HEK293T (cell line): Measurements from ENCODE around the gene MRAS.

Experiments
- CTCF ChIA-PET: fragments of 350-600 bp; formaldehyde crosslinking; extraction: SDS; loops from one replicate; lab custom pipeline; 2021; ENCODE audit warnings: antibody characterized with exemption, inconsistent platforms; lab: Yijun Ruan, JAX
- POLR2A ChIA-PET: fragments of 350-600 bp; formaldehyde crosslinking; extraction: SDS; loops from one replicate; lab custom pipeline; 2020; ENCODE audit warnings: antibody characterized with exemption, inconsistent platforms; lab: Yijun Ruan, JAX
- DNase-seq: peaks from one replicate; pipeline ENCODE4 v3.0.0; 2012; ENCODE audit warnings: mixed read lengths; ENCODE audit errors: extremely low spot score
- ARNT ChIP-seq: fragments of 450-650 bp; IDR thresholded peaks from 2 replicates; pipeline ENCODE4 v1.6.1; 2017; ENCODE audit warnings: mild to moderate bottlenecking
- BHLHE40 ChIP-seq: fragments of 450-650 bp; IDR thresholded peaks from 2 replicates; pipeline ENCODE4 v1.6.1; 2016; ENCODE audit warnings: mild to moderate bottlenecking, moderate library complexity, borderline replicate concordance
- CTBP1 ChIP-seq: fragments of 450-650 bp; IDR thresholded peaks from 2 replicates; pipeline ENCODE4 v1.6.1; 2016; ENCODE audit warnings: borderline replicate concordance
- ELF4 ChIP-seq: fragments of 450-650 bp; IDR thresholded peaks from 2 replicates; pipeline ENCODE4 v1.6.1; 2017; ENCODE audit warnings: antibody characterized with exemption
- FOXA1 ChIP-seq: fragments of 450-650 bp; IDR thresholded peaks from 2 replicates; pipeline ENCODE4 v1.6.1; 2016; ENCODE audit warnings: mild to moderate bottlenecking
- FOXK2 ChIP-seq: fragments of 450-650 bp; IDR thresholded peaks from 2 replicates; pipeline ENCODE4 v1.6.1; 2016; ENCODE audit warnings: mild to moderate bottlenecking
- FOXM1 ChIP-seq: fragments of 450-650 bp; IDR thresholded peaks from 2 replicates; pipeline ENCODE4 v1.6.1; 2017; ENCODE audit warnings: mild to moderate bottlenecking, borderline replicate concordance
- HDGF ChIP-seq: fragments of 450-650 bp; IDR thresholded peaks from 2 replicates; pipeline ENCODE4 v1.6.1; 2017; ENCODE audit warnings: antibody characterized with exemption, borderline replicate concordance
- L3MBTL2 ChIP-seq: fragments of 450-650 bp; conservative IDR thresholded peaks from 2 replicates; pipeline ENCODE4 v1.6.1; 2016; ENCODE audit warnings: mild to moderate bottlenecking
- LEF1 ChIP-seq: fragments of 450-650 bp; IDR thresholded peaks from 2 replicates; pipeline ENCODE4 v1.6.1; 2017; ENCODE audit warnings: mild to moderate bottlenecking, borderline replicate concordance
- NFRKB ChIP-seq: fragments of 450-650 bp; IDR thresholded peaks from 2 replicates; pipeline ENCODE4 v1.6.1; 2016; ENCODE audit warnings: mild to moderate bottlenecking, moderate library complexity
- PKNOX1 ChIP-seq: fragments of 450-650 bp; IDR thresholded peaks from 2 replicates; pipeline ENCODE4 v1.6.1; 2016
- SP1 ChIP-seq: fragments of 450-650 bp; IDR thresholded peaks from 2 replicates; pipeline ENCODE4 v1.6.1; 2017
- SUZ12 ChIP-seq: fragments of 450-650 bp; IDR thresholded peaks from 2 replicates; pipeline ENCODE4 v1.6.1; 2016; ENCODE audit warnings: mild to moderate bottlenecking
- TARDBP ChIP-seq: fragments of 450-650 bp; IDR thresholded peaks from 2 replicates; pipeline ENCODE4 v1.6.1; 2016
- ZNF384 ChIP-seq: fragments of 450-650 bp; IDR thresholded peaks from 2 replicates; pipeline ENCODE4 v1.6.1; 2016

The MRAS gene

GRCh38 chr3:138314751-138315150, 33.6 kb upstream of the MRAS start:
- TF ChIP-seq FOXM1 (no peak), SP1 (no peak), L3MBTL2 (no peak), NFRKB (no peak), ARNT (no peak)
- no peak for DNase-seq
- ChIA-PET POLR2A (interaction anchor here (0.8 kb wide), 1 partner anchor 101 kb away, joined by 3 read pairs; no protein-coding TSS in a partner anchor), CTCF (no interaction called here)

- TF ChIP-seq CTBP1, result no peak
- TF ChIP-seq BHLHE40, result no peak
- TF ChIP-seq LEF1, result no peak
- no peak for TF ChIP-seq SUZ12
- no peak for TF ChIP-seq L3MBTL2
- TF ChIP-seq TARDBP, result no peak
- TF ChIP-seq ELF4, result no peak
- no peak for TF ChIP-seq HDGF
- TF ChIP-seq ZNF384, result no peak
- no peak for TF ChIP-seq NFRKB
- no peak for TF ChIP-seq PKNOX1
- no peak for TF ChIP-seq FOXA1
- no peak for TF ChIP-seq FOXK2
- TF ChIP-seq FOXM1, result no peak
- TF ChIP-seq ARNT, result no peak
- no peak for TF ChIP-seq SP1
- DNase-seq, result no peak
- POLR2A ChIA-PET, result no interaction called here
- CTCF ChIA-PET, result no interaction called here
Measured at GRCh38 chr3:138317687-138318086, 30.7 kb upstream of the MRAS start.

- POLR2A ChIA-PET, result no interaction called here
- TF ChIP-seq HDGF, result no peak
- no peak for TF ChIP-seq NFRKB
- TF ChIP-seq ELF4, result no peak
- TF ChIP-seq FOXK2, result no peak
- TF ChIP-seq BHLHE40, result no peak
- TF ChIP-seq PKNOX1, result no peak
- TF ChIP-seq FOXM1, result no peak
- no peak for DNase-seq
- CTCF ChIA-PET, result interaction anchor here (1.0 kb wide), 1 partner anchor 94 kb away, joined by 5 read pairs; no protein-coding TSS in a partner anchor
Measured at GRCh38 chr3:138323971-138324370, 24.4 kb upstream of the MRAS start.

- POLR2A ChIA-PET, result no interaction called here
- CTCF ChIA-PET, result no interaction called here
- TF ChIP-seq FOXM1, result no peak
- no peak for TF ChIP-seq SUZ12
- no peak for TF ChIP-seq BHLHE40
- TF ChIP-seq ELF4, result no peak
- TF ChIP-seq PKNOX1, result no peak
- no peak for TF ChIP-seq L3MBTL2
- no peak for TF ChIP-seq LEF1
- TF ChIP-seq SP1, result no peak
- TF ChIP-seq TARDBP, result no peak
- TF ChIP-seq ZNF384, result no peak
- no peak for TF ChIP-seq FOXK2
- no peak for TF ChIP-seq ARNT
- DNase-seq, result no peak
Measured at GRCh38 chr3:138325990-138326389, 22.4 kb upstream of the MRAS start.

GRCh38 chr3:138326866-138327595, 21.3 kb upstream of the MRAS start:
- POLR2A ChIA-PET, result no interaction called here
- no peak for DNase-seq
- CTCF ChIA-PET, result no interaction called here
- TF ChIP-seq HDGF (no peak), NFRKB (no peak), TARDBP (no peak), SP1 (no peak), SUZ12 (no peak), ELF4 (no peak), FOXM1 (no peak), BHLHE40 (no peak), CTBP1 (no peak), FOXK2 (no peak)

GRCh38 chr3:138327831-138328230, 20.5 kb upstream of the MRAS start:
- CTCF ChIA-PET, result interaction anchor here (0.7 to 1.0 kb wide), 2 partner anchors 137 to 588 kb away, joined by 3 read pairs; no protein-coding TSS in a partner anchor
- POLR2A ChIA-PET, result interaction anchor here (1.6 kb wide), 1 partner anchor 140 kb away, joined by 5 read pairs; the partner anchor contains the start of gene ARMC8
- no peak for TF ChIP-seq FOXM1
- TF ChIP-seq ZNF384, result no peak
- no peak for TF ChIP-seq SUZ12
- no peak for TF ChIP-seq LEF1
- TF ChIP-seq BHLHE40, result no peak
- TF ChIP-seq L3MBTL2, result no peak
- DNase-seq, result no peak
